GM21515 (cell line): ENCODE data around the gene CACNA1A.
A peak's percentile ranks its signal among the peaks of the same experiment; 100 is the strongest.
"Not testable (repeated sequence)": the region's sequence is repeated elsewhere in the genome, so short reads cannot be mapped to it uniquely, and the experiment has no call there.

Source experiments
- ATAC-seq: cut with Tn5 transposase; IDR thresholded peaks from one replicate; pipeline ENCODE4 v1.9.1; 2021; ENCODE audit not compliant: unreplicated experiment

Gene CACNA1A

DNA sequence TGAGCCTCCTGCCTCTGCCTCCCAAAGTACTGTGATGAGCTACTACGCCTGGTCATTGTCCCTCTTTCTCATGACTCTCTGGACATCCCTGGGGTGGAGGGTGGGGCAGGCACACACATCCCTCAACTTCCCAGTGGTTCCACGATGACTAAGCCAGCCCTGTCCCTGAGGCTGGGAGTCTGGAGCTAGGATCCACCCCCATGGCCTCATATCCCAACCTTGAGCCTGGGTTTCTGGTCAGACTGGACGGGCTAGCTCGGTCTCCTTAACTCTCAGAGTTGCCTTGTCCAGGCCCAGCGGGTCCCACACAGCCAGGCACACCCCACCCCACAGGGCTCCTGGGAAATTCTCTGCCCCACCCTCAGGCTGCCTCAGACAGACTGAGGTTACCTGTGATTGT, 336.5 kb downstream of the CACNA1A start:
- ATAC-seq: no peak

- ATAC-seq: not testable (repeated sequence)
These were observed 340.1 kb downstream of the CACNA1A start for GRCh38 chr19:13166151-13166550.

DNA sequence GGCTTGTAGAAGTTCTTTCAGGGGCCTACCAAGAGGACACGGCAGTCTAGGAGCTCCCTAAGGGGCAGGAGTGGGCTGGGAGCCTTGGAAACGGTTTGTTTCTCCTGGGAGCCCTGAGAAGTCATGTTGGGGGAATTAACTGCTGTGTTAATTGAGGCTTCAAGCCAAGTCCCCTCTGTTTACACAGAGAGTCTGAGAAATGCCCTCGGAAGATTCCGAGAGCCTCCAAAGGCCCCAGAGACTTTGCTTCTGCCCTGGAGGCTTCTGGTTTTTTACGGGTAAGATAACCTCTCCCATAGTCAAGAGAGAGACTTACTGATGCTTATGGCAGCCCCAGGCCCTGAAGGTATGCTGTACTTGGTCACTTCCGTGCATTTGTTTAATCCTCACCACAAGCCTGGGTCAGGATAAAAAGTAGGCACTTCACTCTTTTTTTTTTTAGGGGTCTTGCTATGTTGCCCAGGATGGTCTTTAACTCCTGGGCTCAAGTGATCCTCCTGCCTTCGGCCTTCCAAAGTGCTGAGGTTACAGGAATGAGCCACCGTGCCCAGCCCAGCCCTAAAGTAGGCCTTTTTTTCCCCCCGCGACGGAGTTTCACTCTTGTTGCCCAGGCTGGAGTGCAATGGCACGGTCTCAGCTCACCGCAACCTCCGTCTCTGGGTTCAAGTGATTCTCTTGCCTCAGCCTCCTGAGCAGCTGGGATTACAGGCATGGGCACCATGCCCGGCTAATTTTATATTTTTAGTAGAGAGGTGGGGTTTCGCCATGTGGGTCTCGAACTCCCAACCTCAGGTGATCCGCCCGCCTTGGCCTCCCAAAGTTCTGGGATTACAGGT, 340.9 kb downstream of the CACNA1A start:
- no peak for ATAC-seq

- no peak for ATAC-seq
These were observed 341.7 kb downstream of the CACNA1A start for GRCh38 chr19:13164343-13165161.

GRCh38 chr19:13163609-13164342, 342.5 kb downstream of the CACNA1A start:
- no peak for ATAC-seq

DNA sequence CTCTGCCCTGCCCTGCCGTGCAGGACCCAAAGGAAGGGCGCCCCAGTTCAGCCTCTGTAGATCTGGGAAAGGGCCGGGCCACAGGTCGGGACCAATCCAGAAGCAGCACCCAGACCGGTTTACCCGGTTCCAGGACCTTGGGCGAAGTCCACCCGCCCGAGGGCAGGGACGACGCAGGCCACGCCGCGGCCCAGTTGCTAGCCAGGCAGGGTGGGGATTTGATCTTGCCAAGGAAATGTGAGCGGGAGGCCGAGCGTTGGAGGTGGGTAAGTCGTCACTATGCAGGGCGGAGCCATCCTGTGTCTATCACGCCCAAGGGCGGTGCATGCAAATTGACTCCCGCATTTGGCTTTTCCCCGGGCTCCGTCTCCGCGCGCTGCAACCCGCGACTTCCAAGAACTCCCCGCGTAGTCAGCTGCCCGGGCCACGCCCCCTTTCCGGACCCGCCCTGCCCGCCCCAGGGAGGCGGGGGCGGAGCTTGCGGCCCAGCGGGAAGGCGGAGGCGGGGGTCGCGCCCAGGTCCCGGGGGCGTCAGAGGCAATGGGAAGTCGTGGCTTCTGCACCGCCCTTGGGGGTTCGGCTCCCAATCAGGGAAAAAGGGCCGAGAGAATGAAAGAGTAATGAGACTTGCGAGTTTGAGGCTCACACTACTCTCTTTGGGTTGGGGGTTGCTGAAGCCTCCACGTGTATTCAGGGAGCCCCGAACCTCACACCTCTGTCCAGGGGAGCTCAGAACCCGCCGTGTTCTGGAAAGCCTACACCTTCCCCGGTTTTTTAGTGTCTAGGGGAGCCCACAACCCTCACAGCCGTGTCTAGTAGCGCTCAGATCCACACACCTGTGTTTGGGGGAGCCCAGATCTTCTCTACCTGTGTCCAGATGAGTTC, 343.3 kb downstream of the CACNA1A start:
- peak; percentile 37 for ATAC-seq

GRCh38 chr19:13160557-13160956, 345.7 kb downstream of the CACNA1A start:
- ATAC-seq: no peak

DNA sequence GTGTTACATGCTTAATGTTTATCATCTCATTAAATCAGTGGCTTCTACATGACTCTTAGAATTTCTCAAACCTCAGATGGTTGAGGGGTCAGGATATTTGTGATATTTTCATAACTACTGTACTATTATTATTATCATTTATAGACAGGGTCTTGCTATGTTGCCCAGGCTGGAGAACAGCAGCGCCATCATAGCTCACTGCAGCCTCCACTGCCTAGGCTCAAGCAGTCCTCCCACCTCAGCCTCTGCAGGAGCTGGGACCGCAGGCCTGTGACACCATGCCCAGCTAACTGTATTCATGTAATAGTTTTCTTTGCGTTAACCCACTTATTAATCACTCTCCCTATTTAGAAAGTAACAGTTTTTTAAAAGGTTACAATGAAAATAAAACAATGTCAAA, 346.6 kb downstream of the CACNA1A start:
- no peak for ATAC-seq
